WTC11 (cell line): ENCODE results near the gene PRR7. TPM values are rescaled to one million over a fixed set of nuclear protein-coding genes. Genes with fewer than 3 reads are reported as not detected.

Experiments used
- CBFB ChIP-seq: sonication (generic); formaldehyde crosslinking; IDR thresholded peaks from 2 replicates; pipeline ENCODE4 v1.8.1; 2022; ENCODE audit warnings: mild to moderate bottlenecking, low read depth, missing genetic modification reagents
- CREB1 ChIP-seq: sonication (generic); formaldehyde crosslinking; IDR thresholded peaks from 2 replicates; pipeline ENCODE4 v1.8.0; 2023; ENCODE audit warnings: mild to moderate bottlenecking, missing genetic modification reagents
- CREM ChIP-seq: sonication (generic); formaldehyde crosslinking; IDR thresholded peaks from 2 replicates; pipeline ENCODE4 v1.8.1; 2022; ENCODE audit warnings: mild to moderate bottlenecking, missing genetic modification reagents, moderate library complexity
- EMX1 ChIP-seq: fragments of 250-450 bp; sonication (Bioruptor Pico); IDR thresholded peaks from 2 replicates; pipeline ENCODE4 v1.8.0; 2021; ENCODE audit warnings: mild to moderate bottlenecking
- ESRRA ChIP-seq: sonication (generic); formaldehyde crosslinking; IDR thresholded peaks from 2 replicates; pipeline ENCODE4 v1.8.1; 2022; ENCODE audit warnings: mild to moderate bottlenecking, missing genetic modification reagents, borderline replicate concordance
- GRHL2 ChIP-seq: fragments of 250-450 bp; sonication (Bioruptor Pico); IDR thresholded peaks from 2 replicates; pipeline ENCODE4 v1.8.0; 2022; ENCODE audit warnings: mild to moderate bottlenecking, moderate library complexity; ENCODE audit not compliant: insufficient replicate concordance, severe bottlenecking
- KAT7 ChIP-seq: sonication (generic); formaldehyde crosslinking; IDR thresholded peaks from 2 replicates; pipeline ENCODE4 v1.8.1; 2023; ENCODE audit warnings: missing genetic modification reagents, mild to moderate bottlenecking, borderline replicate concordance
- MXD4 ChIP-seq: fragments of 250-450 bp; sonication (Bioruptor Pico); IDR thresholded peaks from 2 replicates; pipeline ENCODE4 v1.8.0; 2021; ENCODE audit warnings: mild to moderate bottlenecking, moderate library complexity, borderline replicate concordance
- MYBL2 ChIP-seq: sonication (generic); formaldehyde crosslinking; IDR thresholded peaks from 2 replicates; pipeline ENCODE4 v1.8.1; 2023; ENCODE audit warnings: mild to moderate bottlenecking, moderate library complexity, missing genetic modification reagents
- NFATC4 ChIP-seq: fragments of 250-450 bp; sonication (Bioruptor Pico); IDR thresholded peaks from 2 replicates; pipeline ENCODE4 v1.9.0; 2021; ENCODE audit warnings: mild to moderate bottlenecking
- NFE2L1 ChIP-seq: sonication (generic); formaldehyde crosslinking; IDR thresholded peaks from 2 replicates; pipeline ENCODE4 v1.8.1; 2023; ENCODE audit warnings: missing genetic modification reagents
- NR2C2 ChIP-seq: sonication (generic); formaldehyde crosslinking; IDR thresholded peaks from 2 replicates; pipeline ENCODE4 v1.8.0; 2022; ENCODE audit warnings: mild to moderate bottlenecking, missing genetic modification reagents
- NR3C1 ChIP-seq: sonication (generic); formaldehyde crosslinking; conservative IDR thresholded peaks from 2 replicates; pipeline ENCODE4 v1.8.1; 2023; ENCODE audit warnings: low read depth, mild to moderate bottlenecking, missing genetic modification reagents
- OVOL2 ChIP-seq: fragments of 250-450 bp; sonication (Bioruptor Pico); IDR thresholded peaks from 2 replicates; pipeline ENCODE4 v1.9.0; 2021; ENCODE audit warnings: mild to moderate bottlenecking, borderline replicate concordance
- PRRX2 ChIP-seq: fragments of 250-450 bp; sonication (Bioruptor Pico); IDR thresholded peaks from 2 replicates; pipeline ENCODE4 v1.8.0; 2021; ENCODE audit warnings: mild to moderate bottlenecking
- SMAD4 ChIP-seq: sonication (generic); formaldehyde crosslinking; IDR thresholded peaks from 2 replicates; pipeline ENCODE4 v1.8.0; 2022; ENCODE audit warnings: mild to moderate bottlenecking, missing genetic modification reagents
- SP1 ChIP-seq: sonication (generic); formaldehyde crosslinking; conservative IDR thresholded peaks from 2 replicates; pipeline ENCODE4 v1.8.1; 2022; ENCODE audit warnings: missing genetic modification reagents
- TP53 ChIP-seq: sonication (generic); formaldehyde crosslinking; IDR thresholded peaks from 2 replicates; pipeline ENCODE4 v1.8.1; 2023; ENCODE audit warnings: mild to moderate bottlenecking, missing genetic modification reagents
- ZNF219 ChIP-seq: sonication (generic); formaldehyde crosslinking; IDR thresholded peaks from 2 replicates; pipeline ENCODE4 v1.8.0; 2023; ENCODE audit warnings: missing genetic modification reagents, mild to moderate bottlenecking, borderline replicate concordance
- total RNA-seq: library from RNA; stranded (reverse); gene quantifications from 3 replicates; pipeline ENCODE4 v1.2.3, GENCODE V29; 2021
- TF ChIP-seq, protein P1 (sequence below): sonication (generic); formaldehyde crosslinking; IDR thresholded peaks from 2 replicates; pipeline ENCODE4 v1.8.1; 2022; ENCODE audit warnings: mild to moderate bottlenecking, missing genetic modification reagents, moderate library complexity, borderline replicate concordance
- TF ChIP-seq, protein P2 (sequence below): sonication (generic); formaldehyde crosslinking; IDR thresholded peaks from 2 replicates; pipeline ENCODE4 v1.8.0; 2022; ENCODE audit warnings: mild to moderate bottlenecking, missing genetic modification reagents
- TF ChIP-seq, protein P3 (sequence below): sonication (generic); formaldehyde crosslinking; IDR thresholded peaks from 2 replicates; pipeline ENCODE4 v1.8.1; 2023; ENCODE audit warnings: mild to moderate bottlenecking, missing genetic modification reagents, moderate library complexity
- TF ChIP-seq, protein P4 (sequence below): sonication (generic); formaldehyde crosslinking; IDR thresholded peaks from 2 replicates; pipeline ENCODE4 v1.8.1; 2022; ENCODE audit warnings: low read depth, missing genetic modification reagents, borderline replicate concordance
- TF ChIP-seq, protein P5 (sequence below): sonication (generic); formaldehyde crosslinking; IDR thresholded peaks from 2 replicates; pipeline ENCODE4 v1.8.0; 2023; ENCODE audit warnings: mild to moderate bottlenecking, missing genetic modification reagents
- TF ChIP-seq, protein P6 (sequence below): fragments of 250-450 bp; sonication (Bioruptor Pico); IDR thresholded peaks from 2 replicates; pipeline ENCODE4 v2.1.2; 2022; ENCODE audit warnings: mild to moderate bottlenecking, moderate library complexity
- TF ChIP-seq, protein P7 (sequence below): sonication (generic); formaldehyde crosslinking; conservative IDR thresholded peaks from 2 replicates; pipeline ENCODE4 v1.8.1; 2022; ENCODE audit warnings: mild to moderate bottlenecking, missing genetic modification reagents
- TF ChIP-seq, protein P8 (sequence below): sonication (generic); formaldehyde crosslinking; IDR thresholded peaks from 2 replicates; pipeline ENCODE4 v1.8.1; 2022; ENCODE audit warnings: missing genetic modification reagents, borderline replicate concordance

The PRR7 gene
- total RNA-seq, 1 experiment from 2014 or later, result 13.1 TPM

DNA sequence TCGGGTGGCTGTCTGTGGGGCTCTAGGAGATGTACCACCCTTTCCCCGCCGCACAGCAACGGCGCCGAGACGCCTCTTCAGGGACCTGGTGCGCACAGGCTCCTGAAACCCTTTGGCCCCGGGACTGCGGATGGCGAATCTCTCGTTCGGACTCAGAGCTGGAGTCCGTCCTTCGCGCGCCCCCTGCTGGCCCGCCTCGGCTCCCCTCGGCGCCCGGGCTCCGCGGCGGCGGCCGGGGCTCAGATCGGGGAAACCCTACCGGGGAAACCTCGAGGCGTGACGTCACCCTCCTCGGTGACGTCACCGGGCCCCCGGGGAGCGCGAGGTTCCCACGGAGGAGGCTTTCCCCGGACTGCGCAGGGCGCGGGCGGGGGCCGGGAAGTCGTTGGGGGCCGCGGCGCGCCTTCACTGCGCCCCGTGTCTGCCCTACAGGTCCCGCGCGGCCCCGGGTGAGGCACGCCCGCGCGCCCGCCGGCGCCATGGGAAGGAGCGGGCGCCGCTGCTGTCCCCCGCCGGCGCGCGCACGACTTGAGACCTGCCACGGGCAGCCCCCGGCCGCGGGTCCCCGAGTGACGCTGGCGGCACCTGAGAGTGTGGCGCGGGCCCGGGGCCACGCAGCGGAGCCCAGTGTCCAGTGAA, 7.9 kb downstream of the PRR7 start (continued):
- TF ChIP-seq CBFB (CRISPR knock-in tag) (no peak), ZNF219 (CRISPR knock-in tag) (no peak), PRRX2 (CRISPR knock-in tag) (no peak), SP1 (peak; percentile 45; the same call in 1 of the 2 replicates), KAT7 (CRISPR knock-in tag) (no peak; the same call in 1 of the 2 replicates), TP53 (CRISPR knock-in tag) (no peak; the same call in 1 of the 2 replicates), SMAD4 (CRISPR knock-in tag) (no peak), GRHL2 (CRISPR knock-in tag) (no peak), OVOL2 (CRISPR knock-in tag) (peak; percentile 64; the same call in 1 of the 2 replicates), CREB1 (CRISPR knock-in tag) (0 out of 2 replicates have a peak, but pooled peaks have one; percentile 12), NFATC4 (no peak), ESRRA (no peak), NFE2L1 (CRISPR knock-in tag) (no peak), NR3C1 (no peak), MYBL2 (no peak), MXD4 (no peak), NR2C2 (0 out of 2 replicates have a peak, but pooled peaks have one; percentile 6), CREM (CRISPR knock-in tag) (peak; percentile 92; the same call in 1 of the 2 replicates), EMX1 (CRISPR knock-in tag) (no peak; the same call in 1 of the 2 replicates)
- TF ChIP-seq, protein P1, sequence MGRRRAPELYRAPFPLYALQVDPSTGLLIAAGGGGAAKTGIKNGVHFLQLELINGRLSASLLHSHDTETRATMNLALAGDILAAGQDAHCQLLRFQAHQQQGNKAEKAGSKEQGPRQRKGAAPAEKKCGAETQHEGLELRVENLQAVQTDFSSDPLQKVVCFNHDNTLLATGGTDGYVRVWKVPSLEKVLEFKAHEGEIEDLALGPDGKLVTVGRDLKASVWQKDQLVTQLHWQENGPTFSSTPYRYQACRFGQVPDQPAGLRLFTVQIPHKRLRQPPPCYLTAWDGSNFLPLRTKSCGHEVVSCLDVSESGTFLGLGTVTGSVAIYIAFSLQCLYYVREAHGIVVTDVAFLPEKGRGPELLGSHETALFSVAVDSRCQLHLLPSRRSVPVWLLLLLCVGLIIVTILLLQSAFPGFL (CRISPR knock-in tag), result no peak
- TF ChIP-seq, protein P2, sequence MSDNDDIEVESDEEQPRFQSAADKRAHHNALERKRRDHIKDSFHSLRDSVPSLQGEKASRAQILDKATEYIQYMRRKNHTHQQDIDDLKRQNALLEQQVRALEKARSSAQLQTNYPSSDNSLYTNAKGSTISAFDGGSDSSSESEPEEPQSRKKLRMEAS (CRISPR knock-in tag), result peak; percentile 51
- TF ChIP-seq, protein P3, sequence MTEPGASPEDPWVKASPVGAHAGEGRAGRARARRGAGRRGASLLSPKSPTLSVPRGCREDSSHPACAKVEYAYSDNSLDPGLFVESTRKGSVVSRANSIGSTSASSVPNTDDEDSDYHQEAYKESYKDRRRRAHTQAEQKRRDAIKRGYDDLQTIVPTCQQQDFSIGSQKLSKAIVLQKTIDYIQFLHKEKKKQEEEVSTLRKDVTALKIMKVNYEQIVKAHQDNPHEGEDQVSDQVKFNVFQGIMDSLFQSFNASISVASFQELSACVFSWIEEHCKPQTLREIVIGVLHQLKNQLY (CRISPR knock-in tag), result no peak
- TF ChIP-seq, protein P4, sequence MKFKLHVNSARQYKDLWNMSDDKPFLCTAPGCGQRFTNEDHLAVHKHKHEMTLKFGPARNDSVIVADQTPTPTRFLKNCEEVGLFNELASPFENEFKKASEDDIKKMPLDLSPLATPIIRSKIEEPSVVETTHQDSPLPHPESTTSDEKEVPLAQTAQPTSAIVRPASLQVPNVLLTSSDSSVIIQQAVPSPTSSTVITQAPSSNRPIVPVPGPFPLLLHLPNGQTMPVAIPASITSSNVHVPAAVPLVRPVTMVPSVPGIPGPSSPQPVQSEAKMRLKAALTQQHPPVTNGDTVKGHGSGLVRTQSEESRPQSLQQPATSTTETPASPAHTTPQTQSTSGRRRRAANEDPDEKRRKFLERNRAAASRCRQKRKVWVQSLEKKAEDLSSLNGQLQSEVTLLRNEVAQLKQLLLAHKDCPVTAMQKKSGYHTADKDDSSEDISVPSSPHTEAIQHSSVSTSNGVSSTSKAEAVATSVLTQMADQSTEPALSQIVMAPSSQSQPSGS (CRISPR knock-in tag), result no peak
- TF ChIP-seq, protein P5, sequence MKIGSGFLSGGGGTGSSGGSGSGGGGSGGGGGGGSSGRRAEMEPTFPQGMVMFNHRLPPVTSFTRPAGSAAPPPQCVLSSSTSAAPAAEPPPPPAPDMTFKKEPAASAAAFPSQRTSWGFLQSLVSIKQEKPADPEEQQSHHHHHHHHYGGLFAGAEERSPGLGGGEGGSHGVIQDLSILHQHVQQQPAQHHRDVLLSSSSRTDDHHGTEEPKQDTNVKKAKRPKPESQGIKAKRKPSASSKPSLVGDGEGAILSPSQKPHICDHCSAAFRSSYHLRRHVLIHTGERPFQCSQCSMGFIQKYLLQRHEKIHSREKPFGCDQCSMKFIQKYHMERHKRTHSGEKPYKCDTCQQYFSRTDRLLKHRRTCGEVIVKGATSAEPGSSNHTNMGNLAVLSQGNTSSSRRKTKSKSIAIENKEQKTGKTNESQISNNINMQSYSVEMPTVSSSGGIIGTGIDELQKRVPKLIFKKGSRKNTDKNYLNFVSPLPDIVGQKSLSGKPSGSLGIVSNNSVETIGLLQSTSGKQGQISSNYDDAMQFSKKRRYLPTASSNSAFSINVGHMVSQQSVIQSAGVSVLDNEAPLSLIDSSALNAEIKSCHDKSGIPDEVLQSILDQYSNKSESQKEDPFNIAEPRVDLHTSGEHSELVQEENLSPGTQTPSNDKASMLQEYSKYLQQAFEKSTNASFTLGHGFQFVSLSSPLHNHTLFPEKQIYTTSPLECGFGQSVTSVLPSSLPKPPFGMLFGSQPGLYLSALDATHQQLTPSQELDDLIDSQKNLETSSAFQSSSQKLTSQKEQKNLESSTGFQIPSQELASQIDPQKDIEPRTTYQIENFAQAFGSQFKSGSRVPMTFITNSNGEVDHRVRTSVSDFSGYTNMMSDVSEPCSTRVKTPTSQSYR, result no peak
- TF ChIP-seq, protein P6, sequence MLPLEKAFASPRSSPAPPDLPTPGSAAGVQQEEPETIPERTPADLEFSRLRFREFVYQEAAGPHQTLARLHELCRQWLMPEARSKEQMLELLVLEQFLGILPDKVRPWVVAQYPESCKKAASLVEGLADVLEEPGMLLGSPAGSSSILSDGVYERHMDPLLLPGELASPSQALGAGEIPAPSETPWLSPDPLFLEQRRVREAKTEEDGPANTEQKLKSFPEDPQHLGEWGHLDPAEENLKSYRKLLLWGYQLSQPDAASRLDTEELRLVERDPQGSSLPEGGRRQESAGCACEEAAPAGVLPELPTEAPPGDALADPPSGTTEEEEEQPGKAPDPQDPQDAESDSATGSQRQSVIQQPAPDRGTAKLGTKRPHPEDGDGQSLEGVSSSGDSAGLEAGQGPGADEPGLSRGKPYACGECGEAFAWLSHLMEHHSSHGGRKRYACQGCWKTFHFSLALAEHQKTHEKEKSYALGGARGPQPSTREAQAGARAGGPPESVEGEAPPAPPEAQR, result no peak
- TF ChIP-seq, protein P7, sequence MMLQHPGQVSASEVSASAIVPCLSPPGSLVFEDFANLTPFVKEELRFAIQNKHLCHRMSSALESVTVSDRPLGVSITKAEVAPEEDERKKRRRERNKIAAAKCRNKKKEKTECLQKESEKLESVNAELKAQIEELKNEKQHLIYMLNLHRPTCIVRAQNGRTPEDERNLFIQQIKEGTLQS (CRISPR knock-in tag), result no peak
- TF ChIP-seq, protein P8, sequence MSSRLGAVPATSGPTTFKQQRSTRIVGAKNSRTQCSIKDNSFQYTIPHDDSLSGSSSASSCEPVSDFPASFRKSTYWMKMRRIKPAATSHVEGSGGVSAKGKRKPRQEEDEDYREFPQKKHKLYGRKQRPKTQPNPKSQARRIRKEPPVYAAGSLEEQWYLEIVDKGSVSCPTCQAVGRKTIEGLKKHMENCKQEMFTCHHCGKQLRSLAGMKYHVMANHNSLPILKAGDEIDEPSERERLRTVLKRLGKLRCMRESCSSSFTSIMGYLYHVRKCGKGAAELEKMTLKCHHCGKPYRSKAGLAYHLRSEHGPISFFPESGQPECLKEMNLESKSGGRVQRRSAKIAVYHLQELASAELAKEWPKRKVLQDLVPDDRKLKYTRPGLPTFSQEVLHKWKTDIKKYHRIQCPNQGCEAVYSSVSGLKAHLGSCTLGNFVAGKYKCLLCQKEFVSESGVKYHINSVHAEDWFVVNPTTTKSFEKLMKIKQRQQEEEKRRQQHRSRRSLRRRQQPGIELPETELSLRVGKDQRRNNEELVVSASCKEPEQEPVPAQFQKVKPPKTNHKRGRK (CRISPR knock-in tag), result no peak
